Measurements from ENCODE around the gene CXorf58.

DNA sequence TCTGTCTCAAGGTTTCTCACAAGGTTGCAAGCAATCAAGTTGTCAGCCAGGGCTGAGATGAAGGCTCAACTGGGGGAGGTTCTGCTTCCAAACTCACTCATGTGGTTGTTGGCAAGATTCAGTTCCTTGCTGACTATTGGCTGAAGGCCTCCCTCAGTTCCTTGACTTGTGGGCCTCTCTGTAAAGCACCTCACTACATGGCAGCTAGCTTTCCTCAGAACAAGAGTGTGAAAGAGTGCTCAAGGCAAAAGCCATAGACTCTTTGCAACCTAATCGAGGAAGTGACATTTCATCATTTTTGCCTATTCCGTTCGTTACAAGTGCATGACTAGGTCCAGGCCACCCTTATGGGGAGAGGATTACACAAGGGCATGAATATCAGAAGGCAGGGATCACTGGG, 52.0 kb downstream of the CXorf58 start:
- TF ChIP-seq, protein P1, sequence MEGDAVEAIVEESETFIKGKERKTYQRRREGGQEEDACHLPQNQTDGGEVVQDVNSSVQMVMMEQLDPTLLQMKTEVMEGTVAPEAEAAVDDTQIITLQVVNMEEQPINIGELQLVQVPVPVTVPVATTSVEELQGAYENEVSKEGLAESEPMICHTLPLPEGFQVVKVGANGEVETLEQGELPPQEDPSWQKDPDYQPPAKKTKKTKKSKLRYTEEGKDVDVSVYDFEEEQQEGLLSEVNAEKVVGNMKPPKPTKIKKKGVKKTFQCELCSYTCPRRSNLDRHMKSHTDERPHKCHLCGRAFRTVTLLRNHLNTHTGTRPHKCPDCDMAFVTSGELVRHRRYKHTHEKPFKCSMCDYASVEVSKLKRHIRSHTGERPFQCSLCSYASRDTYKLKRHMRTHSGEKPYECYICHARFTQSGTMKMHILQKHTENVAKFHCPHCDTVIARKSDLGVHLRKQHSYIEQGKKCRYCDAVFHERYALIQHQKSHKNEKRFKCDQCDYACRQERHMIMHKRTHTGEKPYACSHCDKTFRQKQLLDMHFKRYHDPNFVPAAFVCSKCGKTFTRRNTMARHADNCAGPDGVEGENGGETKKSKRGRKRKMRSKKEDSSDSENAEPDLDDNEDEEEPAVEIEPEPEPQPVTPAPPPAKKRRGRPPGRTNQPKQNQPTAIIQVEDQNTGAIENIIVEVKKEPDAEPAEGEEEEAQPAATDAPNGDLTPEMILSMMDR (IDR thresholded peaks at IDR 0.05): no peak
- TF ChIP-seq ZFX (IDR thresholded peaks at IDR 0.05; ENCODE audit: borderline replicate concordance): no peak

Data from 22Rv1 (cell line).